Epidermal melanocyte (primary cell): ENCODE data around the gene HSD3B2.
"Not testable (repeated sequence)": the region's sequence is repeated elsewhere in the genome, so short reads cannot be mapped to it uniquely, and the experiment has no call there.

Experiments used
- DNase-seq: peaks from one replicate; pipeline ENCODE4 v3.0.0; 2011; ENCODE audit warnings: low spot score; ENCODE audit not compliant: insufficient read length

Gene HSD3B2

DNA sequence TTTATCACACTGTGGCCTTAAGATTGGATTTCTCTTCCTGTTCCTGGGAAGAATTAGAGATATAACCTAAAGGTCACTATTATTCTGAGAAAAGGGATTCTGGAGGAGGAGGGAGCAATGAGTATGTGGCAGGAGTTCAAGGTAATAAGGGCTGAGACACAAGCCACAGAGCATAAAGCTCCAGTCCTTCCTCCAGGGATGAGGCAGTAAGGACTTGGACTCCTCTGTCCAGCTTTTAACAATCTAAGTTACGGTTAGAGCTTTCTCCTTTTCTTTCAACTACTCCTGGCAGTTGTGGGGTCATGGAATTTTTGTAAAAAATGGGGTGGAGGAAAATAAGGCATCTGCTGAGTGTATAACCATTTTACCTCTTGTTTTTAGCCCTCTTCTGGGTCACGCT is at the start of gene HSD3B2:
HSD3B2 (plus strand) TSS at position 201 of the 400 bp plus-strand sequence. CDS start 270 bp downstream, outside the sequence.
- DNase-seq, result no peak

DNA sequence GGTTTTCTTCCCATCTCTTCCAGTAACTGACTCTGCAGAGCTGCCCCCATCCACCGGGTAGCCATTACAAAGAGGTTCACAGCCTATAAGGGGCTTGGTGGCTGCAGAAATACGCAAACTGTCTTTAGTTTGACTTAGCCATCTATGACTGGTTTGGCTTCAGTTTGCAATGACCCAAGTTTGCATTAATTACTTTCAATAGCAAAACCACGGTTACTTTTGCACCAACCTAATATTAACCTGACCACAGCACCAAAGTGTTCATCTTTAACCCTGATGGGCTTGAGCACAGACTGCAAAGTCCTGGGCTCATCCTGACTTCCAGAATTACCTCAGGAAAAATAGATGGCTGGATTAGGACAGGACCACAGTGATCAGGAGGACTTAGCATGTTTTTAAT is 48.5 kb upstream of the HSD3B2 start:
- DNase-seq, result no peak

DNA sequence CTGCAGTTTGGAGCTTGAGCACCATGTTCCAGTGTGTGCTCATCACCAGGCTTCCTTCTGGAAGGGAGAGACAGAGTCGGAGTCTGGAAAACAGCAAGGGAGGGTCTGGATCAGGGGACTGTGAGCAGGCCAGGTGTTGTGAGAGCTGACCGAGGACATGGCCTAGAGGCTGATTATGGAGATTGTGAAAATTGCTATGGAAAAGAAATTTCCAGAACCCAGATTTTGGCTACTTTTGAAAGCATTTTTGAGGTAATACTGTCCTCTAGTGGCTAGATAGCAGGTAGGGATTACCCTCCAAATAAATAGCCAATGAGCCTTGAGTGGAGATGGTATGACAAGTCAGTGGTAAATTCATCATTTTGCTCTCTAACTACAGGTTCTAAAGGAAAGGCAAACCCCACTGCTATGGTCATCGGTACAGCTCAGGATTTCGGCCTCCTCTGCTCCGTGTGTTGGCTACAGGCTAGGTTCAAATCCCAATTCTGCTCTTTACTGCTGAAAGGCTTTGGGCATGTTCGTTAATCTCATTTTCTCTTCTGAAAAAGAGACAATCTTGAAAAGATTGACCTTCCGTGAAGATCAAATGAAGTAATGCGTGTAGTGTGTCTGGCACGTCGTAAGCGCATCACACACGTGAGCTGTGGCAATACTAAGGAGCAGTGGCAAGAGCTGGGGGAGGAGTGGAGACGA is 47.4 kb upstream of the HSD3B2 start:
- DNase-seq, result peak; percentile 40

DNA sequence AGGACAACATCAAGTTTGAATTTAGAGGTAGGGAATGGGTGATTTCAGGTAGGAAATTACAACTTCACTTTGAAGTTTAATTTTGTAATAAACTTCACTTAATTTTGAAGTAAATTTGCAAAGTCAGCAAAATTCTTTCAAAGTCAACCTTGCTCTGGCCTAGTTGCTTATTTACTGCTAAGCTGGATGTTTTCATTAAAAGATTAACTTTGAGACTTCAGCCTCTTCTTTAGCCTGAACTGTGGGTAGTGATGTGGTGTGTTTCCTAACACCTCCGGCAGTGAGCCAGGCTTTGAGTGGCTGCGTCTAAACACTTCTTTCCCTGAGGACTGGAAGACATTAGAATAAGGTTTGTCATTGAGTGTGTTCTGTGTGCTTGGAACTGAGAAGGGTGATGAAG is 46.4 kb upstream of the HSD3B2 start, which contains the start of gene HAO2:
HAO2 (plus strand) TSS at position 232 of the 400 bp plus-strand sequence. CDS start 12,301 bp downstream, outside the sequence.
- DNase-seq, result no peak

DNA sequence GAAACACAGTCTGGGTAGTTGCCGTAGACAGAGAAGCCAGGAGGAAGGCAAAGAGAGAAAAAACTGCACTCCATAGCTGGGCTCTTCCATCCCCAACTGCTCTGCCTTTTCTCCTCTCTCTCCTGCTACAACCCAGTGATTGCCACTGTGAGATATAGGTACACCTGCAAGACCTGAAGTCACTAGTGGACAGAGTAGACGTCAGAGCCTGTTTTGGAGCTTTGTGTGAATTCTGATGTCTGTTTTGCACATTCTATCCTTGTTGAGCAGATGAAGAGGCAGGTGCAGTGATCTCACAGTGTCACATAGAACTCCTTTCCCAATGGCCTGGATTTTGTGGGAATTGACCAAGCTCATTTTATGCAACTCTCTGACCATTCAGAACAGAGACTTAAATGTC is 44.2 kb upstream of the HSD3B2 start:
- DNase-seq, result no peak

DNA sequence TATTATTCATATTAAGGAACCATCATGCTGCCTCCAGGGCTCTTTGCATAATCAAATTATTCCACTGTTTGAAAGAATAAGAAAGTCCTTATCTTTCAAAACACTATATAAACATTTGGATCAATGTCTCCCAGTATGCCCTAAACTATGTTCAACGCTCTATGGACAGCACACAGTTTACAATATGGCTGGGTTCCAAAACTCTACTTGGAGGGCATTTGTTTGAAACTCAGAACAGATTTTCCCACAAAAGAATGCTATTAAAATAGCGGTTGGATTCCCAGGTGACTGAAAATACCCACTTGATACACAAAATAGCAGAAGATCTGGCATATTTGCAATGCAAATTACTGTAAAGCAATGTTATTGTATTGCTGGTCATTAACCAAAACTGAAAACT is 43.1 kb upstream of the HSD3B2 start:
- DNase-seq, result no peak

DNA sequence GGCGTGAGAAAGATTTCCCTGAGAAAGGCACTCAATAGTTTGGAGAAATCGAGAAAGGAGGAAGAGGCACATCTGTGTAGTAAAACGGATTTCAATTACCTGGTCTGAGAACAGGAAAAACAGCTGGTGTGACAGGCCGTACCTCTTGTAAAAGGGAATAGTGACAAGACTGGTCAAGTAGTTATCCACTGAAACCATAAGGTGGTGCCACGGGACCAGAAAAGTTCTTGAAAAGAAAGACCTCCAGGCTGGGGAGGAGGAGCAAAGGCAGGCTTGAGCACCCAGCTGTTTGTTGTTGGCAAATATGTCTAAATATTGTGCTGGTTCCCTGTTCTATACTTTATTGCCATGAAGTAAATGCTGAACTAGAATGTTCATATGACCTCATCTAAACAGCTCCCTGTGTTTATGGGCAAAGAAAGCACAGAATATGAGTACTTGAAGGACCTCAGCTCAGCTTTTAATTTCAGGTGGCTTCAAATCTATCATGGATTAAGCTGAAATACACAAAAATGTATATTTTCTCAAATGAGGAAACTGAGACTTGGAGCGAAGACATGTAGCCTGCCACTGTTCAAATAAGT is 42.4 kb upstream of the HSD3B2 start:
- DNase-seq, result peak; percentile 30

DNA sequence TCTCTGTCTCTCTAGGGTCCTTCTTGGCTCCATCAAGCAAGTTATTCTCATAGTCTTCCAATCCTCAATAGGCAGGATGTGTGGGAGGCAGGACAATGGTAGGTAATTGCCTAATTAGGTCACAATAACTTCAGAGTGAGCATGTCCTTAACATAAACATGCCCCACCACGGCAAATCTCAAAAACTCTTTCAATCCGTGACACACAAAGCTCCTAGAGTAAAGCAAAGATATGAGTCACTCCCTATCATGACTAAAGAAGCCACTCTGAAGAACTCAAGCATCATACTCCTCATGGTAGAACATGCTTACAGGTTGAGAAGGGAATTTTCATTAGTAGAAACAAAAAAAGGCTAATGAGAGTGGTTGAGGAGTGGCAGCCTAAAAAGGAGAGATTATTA is 41.5 kb upstream of the HSD3B2 start:
- no peak for DNase-seq

DNA sequence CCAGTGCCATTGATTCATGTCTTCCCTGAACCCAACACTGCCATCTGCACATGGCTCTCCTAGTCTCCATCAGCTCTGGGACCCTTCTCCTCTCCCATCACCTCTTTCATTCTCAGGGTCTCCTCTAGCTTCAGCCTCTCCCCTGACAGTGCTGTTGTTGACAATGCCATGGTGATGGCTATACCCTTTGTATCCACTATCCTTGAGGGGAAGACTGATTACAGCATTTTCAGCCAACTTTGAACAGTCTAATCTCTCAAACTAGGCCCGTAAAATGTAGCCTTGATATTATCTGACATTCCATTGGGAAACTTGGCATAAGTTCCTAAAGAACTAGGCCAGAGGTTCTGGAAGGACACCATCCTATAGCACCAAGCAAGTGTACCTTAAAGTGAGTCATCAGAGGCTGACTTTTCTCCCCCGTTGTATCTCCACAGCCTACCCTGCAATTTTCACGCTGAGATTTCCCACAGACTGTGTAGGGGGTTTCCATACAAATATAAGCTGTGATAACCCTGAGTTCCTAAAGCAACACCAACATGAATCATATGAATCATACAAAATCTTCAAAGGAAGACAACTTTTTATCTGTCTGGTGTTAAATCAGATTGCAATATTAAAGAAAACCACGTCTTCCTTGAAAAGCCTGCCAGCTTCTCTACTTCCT is 40.6 kb upstream of the HSD3B2 start:
- DNase-seq, result no peak

DNA sequence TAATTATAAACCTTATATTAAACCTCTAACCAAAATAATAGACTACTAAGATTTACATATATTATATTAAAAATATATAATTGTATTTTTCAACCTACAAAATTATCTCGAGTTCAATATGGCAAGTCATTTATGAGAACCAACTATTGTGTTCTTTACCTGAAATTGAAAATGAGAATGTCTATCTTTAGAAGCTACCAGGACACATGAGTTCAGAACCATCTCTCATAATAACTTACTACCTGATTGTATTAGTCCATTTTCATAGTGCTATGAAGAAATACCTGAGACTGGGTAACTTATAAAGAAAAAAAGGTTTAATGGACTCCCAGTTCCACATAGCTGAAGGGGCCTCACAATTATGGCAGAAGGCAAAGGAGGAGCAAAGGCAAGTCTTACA is 39.6 kb upstream of the HSD3B2 start:
- no peak for DNase-seq

DNA sequence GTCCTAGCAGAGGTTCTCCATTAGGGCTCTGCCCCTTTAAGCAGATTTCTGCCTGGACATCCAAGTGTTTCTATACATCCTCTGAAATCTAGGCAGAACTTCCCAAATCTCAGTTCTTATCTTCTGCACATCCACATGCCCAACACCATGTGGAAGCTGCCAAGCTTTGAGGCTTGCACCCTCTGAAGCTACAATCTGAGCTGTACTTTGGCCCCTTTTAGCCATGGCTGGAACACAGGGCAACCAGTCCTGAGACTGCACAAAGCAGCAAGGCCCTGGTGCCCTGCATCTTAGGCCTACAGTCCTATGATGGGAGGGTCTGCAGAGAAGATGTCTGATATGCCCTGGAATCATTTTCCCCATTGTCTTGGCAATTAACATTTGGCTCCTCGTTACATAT is 38.4 kb upstream of the HSD3B2 start:
- DNase-seq, result no peak

DNA sequence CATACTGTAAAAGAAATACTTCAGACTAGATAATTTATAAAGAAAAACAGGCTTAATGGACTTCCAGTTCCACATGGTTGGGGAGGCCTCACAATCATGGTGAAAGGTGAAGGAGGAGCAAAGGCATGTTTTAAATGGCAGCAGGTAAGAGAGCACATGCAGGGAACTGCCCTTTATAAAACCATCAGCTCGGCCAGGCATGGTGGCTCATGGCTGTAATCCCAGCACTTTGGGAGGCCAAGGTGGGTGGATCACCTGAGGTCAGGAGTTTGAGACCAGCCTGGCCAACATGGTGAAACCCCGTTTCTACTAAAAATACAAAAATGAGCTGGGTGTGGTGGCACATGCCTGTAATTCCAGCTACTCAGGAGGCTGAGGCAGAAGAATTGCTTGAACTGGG is 37.4 kb upstream of the HSD3B2 start:
- DNase-seq, result not testable (repeated sequence)

DNA sequence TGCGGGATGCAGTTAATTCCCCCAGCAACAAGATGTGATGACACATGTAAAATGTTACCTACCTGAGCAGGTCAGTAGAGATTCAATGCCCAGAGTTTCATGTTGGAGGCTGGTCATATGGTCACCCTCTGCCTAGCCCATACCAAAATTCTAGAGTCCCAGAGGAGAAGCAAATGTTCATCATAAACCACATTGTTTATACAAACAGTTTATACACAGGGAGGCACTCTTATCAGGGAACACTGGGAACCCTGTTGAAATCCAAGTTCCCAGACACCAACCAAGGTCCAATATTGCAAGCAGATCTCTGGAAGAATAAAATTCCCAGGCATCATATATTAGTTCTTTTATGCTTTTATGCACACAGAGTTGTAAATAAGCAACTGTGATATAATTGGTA is 35.8 kb upstream of the HSD3B2 start:
- no peak for DNase-seq

DNA sequence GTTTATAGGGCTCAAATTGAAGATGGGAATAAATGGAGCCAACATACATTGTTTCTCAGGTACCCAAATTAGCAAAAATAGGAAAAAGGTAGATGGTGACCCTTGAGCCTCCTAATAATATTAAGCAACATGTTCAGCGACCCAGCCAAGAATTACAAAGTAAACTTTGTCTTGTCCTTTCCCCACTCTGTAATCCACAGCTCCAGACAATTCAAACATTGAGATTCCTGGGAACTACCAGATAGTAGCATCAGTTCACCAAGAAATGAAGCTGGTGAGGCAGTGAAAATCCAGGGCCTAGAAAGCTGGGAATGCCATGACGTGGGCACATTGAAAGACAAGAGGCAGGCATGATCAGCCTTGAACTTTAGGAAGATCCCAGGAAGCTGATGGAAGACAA is 34.6 kb upstream of the HSD3B2 start:
- DNase-seq, result no peak

DNA sequence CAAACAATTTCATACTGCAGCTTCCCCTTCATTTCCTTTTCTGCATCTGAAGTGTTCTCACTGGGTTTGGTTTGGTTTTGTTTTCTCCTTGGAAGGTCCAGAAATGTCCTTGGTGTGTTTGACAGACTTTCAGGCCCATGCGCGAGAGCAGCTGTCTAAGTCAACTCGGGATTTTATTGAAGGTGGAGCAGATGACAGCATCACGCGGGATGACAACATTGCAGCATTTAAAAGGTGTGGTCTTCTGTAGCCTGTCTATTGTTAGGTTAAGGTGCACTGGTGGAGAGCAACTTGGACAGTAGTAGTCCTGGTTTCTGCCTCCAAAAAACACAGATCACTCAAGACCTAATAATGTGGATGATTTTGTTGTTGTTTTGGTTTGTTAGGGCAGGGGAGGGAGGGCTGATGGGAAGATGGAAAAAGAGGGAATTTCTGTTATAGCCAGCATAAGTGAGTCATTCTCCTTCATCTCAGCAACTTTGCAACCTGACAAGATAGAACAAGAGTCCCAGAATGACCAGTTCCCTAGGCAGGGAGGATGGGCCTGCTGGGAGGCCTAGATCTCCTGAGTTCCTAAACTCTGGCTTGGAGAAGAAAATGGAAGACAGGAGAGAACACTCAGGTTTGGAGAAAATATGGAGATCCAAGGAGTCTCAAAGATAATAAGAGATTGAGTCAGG is 33.8 kb upstream of the HSD3B2 start:
- no peak for DNase-seq

DNA sequence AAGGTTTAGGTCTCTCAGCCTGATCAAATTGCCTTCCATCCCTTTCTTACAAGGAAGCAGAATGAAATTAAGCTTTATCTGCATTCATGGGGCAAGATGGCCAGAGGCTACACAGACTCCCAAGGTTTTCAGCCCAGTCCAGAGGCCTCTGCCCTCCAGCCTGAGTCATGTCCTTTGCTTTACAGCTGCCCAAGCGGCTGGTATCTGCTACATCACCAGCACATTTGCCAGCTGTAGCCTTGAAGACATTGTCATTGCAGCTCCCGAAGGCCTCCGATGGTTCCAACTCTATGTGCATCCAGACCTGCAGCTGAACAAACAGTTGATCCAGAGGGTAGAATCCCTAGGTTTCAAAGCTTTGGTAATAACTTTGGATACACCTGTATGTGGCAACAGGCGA is 30.4 kb upstream of the HSD3B2 start:
- DNase-seq, result no peak

DNA sequence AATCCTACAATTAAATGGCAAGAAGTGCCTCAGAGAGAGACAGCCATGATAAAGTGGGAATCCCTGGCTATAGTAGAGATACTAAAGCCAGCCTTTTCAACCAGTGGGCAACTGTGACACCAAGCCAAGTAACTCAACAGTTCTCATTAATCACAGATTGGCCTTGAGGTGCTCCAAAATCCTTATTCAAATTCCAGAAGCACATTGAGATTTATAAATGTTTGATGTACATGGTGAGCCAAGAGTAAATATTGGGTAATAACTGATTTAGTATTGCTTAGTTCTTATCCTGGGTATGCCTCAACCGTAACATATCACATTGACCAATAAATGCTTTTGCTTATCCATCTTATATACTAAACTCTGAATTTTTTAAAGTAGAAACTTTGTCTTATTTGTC is 29.3 kb upstream of the HSD3B2 start:
- no peak for DNase-seq

DNA sequence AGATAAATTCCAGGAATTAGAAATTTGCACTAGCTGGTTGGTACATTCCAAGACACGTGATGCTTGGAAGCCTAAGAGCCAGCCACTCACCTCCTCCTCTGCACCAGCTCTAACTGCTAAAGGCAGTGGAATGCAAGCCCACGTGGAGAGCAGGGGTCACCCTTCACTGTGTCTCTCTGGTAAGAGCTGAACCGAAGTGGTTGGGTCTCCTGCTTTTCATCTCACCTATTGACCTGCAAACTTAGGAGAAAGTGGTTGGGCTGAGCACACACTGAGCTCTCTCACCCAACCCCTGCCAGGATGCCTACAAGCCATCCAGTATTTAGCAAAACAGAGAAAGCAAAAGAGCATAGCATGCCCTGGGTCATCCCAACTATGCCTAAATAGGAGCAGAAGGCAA is 27.1 kb upstream of the HSD3B2 start:
- DNase-seq, result no peak

DNA sequence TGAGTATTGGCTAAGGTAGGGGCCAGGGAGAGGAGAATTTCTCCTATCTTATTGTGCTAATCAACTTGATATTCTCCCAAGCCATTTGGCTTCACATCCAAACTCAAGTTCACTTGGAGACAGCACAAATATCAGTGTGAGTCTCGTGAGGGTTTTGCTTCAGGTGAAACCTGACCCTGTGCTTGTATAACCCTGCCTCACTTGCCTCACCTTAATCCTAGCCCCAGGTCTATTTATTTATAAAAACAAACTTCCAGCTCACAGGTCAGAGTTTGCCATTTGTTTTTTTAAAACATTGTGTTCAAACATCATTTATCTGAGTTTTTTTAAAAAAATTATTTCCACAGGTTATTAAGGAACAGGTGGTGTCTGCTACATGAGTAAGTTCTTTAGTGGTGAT is 26.5 kb upstream of the HSD3B2 start:
- no peak for DNase-seq

DNA sequence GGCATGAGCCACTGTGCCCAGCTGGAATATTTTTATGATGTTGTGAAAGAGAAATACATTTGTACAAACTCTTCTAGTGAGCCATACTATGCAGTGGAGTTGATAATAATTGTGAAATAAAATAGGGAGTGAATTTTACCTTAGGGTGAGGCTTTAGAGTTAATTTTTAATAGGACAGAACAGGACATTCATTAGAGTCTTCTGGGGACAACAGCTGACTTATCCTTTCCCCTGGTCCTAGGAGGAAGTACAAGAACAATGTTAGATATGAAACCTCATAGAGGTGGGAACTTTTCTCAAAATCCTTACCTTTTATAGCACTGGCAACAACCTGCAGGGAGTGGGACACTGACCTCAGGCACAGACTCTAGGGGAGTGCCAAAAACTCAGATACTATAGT is 24.4 kb upstream of the HSD3B2 start:
- no peak for DNase-seq

DNA sequence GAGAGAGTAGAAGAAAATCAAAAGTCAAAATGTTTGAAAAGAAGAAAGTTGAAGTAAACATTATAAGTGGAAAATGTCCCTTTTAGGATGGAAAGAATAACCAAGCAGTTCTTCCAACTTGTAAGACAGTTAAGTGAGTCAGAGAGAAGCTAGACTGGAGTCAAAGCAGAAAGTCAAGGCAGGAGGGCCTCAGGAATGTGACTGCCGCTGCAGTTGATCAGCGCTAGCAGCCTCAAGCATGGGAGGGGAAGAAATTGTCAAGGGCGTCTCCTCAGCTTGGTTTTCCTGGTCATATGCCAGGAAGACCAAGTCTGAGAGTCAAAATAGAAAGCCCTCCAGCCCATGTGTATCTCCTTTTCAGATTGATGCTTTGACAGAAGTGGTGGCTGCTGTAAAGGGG is 23.2 kb upstream of the HSD3B2 start:
- no peak for DNase-seq

DNA sequence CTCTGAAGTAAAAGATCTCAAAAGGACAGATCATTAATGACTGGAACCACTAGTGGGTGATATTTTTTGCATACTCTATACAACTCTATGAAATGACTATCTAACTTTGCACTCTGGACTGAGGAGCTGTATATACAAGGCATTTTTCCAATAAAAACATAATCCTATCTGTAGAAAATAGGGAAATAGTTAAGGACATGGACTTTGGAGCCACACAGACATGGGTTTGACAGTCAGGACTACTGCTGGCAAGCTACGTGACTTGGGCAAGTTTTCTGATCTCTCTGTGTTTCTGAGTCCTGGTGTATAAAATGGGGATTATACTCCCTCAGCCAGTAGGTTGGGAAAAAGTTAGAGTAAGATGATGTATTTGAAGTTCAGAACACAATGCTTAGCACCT is 20.9 kb upstream of the HSD3B2 start:
- no peak for DNase-seq
